ENCODE data around the gene LRRC37A.
A peak's percentile ranks its signal among the peaks of the same experiment; 100 is the strongest.
"Not testable (repeated sequence)": the region's sequence is repeated elsewhere in the genome, so short reads cannot be mapped to it uniquely, and the experiment has no call there.

Gene LRRC37A

DNA sequence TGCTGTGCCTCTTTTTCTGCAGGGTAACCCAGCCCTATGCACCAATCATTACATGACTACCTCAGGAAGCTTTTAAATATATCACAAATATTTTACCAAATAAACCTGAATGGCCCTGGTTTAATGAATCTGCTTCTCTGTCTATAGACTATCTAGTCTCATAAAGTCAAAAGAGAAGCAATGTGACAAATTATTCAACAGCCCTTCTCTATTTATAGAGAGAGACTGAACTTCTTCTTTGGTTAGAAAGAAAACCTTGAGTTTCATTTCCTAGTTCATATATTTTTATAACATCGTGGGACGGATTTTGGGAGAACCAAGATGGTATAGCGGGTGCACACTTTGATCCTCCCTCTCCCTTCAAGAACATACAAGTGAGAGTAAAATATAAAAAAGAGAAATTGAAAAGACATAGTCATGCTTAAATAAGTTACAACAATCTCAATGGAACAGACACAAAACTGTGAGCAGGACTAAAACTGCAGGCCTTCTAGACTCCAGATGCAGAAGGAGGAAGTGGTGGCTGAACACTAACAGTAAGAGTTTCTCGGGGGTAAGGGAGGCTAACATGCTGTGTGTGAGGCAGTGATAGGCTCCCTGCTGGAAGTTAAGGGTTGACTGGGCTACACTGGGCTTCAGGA is 3.9 kb upstream of the LRRC37A start:
- DNase-seq, result not testable (repeated sequence)

GRCh38 chr17:46291618-46292017 is 3.3 kb upstream of the LRRC37A start:
- DNase-seq, result not testable (repeated sequence)

GRCh38 chr17:46341220-46341619 is 46.3 kb downstream of the LRRC37A start:
- not testable (repeated sequence) for DNase-seq

DNA sequence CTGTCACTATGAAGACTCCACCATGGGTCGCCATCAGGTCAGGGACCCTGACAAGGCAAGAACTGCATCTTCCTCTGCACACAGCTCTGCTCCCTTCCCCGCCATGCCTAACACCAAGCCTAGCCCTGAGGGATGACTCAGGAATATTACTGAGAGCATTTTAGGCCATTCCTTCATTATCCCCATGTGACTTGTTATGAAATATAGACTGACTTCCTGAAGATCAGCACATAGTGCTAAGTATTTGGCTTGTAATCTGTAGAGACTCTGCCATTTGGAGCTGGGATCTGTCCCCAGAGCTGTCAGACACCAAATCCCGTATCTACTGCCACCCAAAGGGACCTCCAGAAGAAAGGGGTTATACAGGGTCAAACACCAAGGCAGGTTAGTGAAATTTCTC is 47.2 kb downstream of the LRRC37A start:
- not testable (repeated sequence) for DNase-seq

DNA sequence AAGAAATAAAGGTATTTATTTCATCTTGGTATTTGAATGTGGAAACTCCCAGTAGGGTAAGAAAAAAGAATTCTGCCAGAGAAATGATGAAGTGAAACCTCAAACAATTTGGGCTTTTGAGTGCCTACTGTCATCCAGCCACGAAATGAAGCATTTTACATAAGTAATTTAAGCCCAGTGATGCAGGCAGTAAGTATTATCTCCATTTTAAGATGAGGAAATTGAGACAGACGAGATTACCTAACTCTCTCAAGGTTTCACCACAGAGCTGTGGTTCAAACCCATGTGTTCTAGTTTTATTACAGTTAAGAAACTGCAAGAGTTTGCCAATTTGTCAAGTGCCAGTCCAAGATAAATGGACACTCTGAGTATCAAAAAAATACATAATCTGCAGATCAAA is 53.4 kb downstream of the LRRC37A start:
- not testable (repeated sequence) for DNase-seq

DNA sequence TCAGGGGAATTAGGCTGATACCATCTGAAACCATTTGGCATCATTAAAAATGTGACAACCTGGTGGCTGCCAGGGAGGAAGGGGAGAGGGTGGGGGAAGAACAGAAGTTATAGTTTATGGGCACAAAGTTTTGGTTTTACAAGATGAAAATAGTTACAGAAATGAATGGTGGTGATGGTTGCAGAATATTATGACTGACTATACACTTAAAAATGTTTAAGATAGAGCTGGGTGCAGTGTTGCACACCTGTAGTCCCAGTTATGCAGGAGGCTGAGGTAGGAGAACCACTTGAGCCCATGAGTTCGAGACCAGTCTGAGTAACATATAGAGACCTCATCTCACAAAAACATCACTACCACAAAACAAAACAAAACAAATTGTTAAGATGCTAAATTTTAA is 54.1 kb downstream of the LRRC37A start:
- DNase-seq, result not testable (repeated sequence)

DNA sequence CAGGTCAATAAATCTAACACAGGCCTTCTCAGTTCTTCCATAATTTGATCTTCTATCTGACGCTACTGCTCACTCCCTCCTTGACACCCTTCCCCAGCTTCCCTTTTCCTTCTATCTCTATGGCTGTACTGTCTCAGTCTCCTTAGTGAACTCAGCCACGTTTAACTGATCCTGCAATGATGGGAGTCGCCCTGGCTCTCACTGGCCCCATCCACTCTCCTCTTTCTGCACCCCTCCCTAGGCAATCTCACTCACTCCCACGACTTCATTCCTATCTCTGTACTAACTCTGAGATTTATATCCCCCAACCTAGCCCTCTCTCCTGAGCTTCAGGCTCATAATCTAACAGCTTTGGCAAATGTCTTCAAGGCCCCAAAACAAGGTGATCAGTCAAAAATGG is 58.9 kb downstream of the LRRC37A start:
- not testable (repeated sequence) for DNase-seq

- DNase-seq, result not testable (repeated sequence)
These were observed 66.3 kb downstream of the LRRC37A start for GRCh38 chr17:46361145-46361735.

- DNase-seq, result peak; percentile 90
These were observed 66.8 kb downstream of the LRRC37A start, which contains the start of gene ARL17B for GRCh38 chr17:46361755-46362154. TSS of gene ARL17B (minus strand) at chr17:46361766. CDS start at chr17:46358397, 3,369 bp downstream.

DNA sequence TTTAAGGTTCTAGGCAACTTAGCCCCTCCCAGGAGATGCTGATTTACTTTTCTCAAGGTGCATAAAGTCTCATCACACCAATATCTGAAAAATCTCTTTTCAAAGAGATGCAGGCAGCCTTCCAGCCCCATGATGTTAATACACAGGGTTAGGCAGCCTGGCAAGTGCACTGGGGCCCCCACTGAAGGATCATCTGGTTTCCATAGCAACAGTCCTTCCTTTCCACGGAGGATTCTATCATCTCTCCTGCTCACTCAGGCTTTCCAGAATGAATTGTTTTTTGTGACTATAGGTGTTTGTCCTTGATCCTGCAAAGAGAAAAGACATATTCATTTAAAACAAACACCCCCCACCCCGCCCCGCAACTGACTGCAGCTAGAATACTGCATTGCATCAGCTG is 72.6 kb downstream of the LRRC37A start:
- DNase-seq, result not testable (repeated sequence)

- not testable (repeated sequence) for DNase-seq
These were observed 77.6 kb downstream of the LRRC37A start for GRCh38 chr17:46372236-46373229.

- not testable (repeated sequence) for DNase-seq
These were observed 78.5 kb downstream of the LRRC37A start for GRCh38 chr17:46373418-46373817.

GRCh38 chr17:46383118-46383517 is 88.2 kb downstream of the LRRC37A start:
- not testable (repeated sequence) for DNase-seq

GRCh38 chr17:46385491-46385890 is 90.6 kb downstream of the LRRC37A start:
- DNase-seq, result not testable (repeated sequence)

Measured in activated CD8-positive, alpha-beta memory T cell treated with anti-CD3 and anti-CD28 coated beads, Interleukin-2, amount 50 U/mL, for 48 hours (primary cell).